Activated B cell treated with CpG ODN at 0.5 μM for 24 hours (primary cell): ENCODE measurements around the gene CNTD1. TPM values are rescaled to one million over a fixed set of nuclear protein-coding genes. Genes with fewer than 3 reads are reported as not detected.
A peak's percentile ranks its signal among the peaks of the same experiment; 100 is the strongest.

Experiments
- ATAC-seq: fragments of 200-7000 bp; cut with Tn5 transposase; one replicate; pipeline ENCODE4 v1.10.0; 2021; ENCODE audit warnings: low read depth, mild to moderate bottlenecking, moderate library complexity
- CTCF ChIA-PET: fragments of 350-600 bp; sonication (Branson Sonifier 250); formaldehyde crosslinking; loops from one replicate; lab custom pipeline; 2021; ENCODE audit warnings: antibody characterized with exemption; lab: Charles Lee
- POLR2A ChIA-PET: fragments of 350-600 bp; sonication (Branson Sonifier 250); formaldehyde crosslinking; loops from one replicate; lab custom pipeline; 2021; ENCODE audit warnings: antibody characterized with exemption; lab: Charles Lee
- DNase-seq: peaks from one replicate; pipeline ENCODE4 v3.0.0; 2022
- H3K27ac Mint-ChIP-seq: one replicate; pipeline ENCODE4 v1.8.0; 2020; ENCODE audit warnings: mixed read lengths
- H3K27me3 Mint-ChIP-seq: one replicate; pipeline ENCODE4 v1.8.0; 2021; ENCODE audit warnings: mixed read lengths
- H3K36me3 Mint-ChIP-seq: one replicate; pipeline ENCODE4 v1.8.0; 2021; ENCODE audit warnings: low read depth, mixed read lengths
- H3K4me1 Mint-ChIP-seq: one replicate; pipeline ENCODE4 v1.8.0; 2021; ENCODE audit warnings: mixed read lengths
- H3K4me3 Mint-ChIP-seq: one replicate; pipeline ENCODE4 v1.8.0; 2020; ENCODE audit warnings: mild to moderate bottlenecking, mixed read lengths
- H3K9me3 Mint-ChIP-seq: one replicate; pipeline ENCODE4 v1.8.0; 2020; ENCODE audit warnings: mixed read lengths
- intact Hi-C: fragments of 100-400 bp; cut with micrococcal nuclease; formaldehyde crosslinking; loops from one replicate; pipeline ENCODE4 v1.15.1; 2024
- total RNA-seq: library from RNA; stranded (reverse); gene quantifications from 2 replicates; pipeline ENCODE4 v1.2.3, GENCODE V29; 2022
- TF ChIP-seq, protein P1 (sequence below): fragments of 200-600 bp; IDR thresholded peaks from one replicate; pipeline ENCODE4 v1.8.0; 2022; ENCODE audit warnings: antibody characterized with exemption, mild to moderate bottlenecking

CNTD1 gene
- total RNA-seq = not detected in 2 replicates

DNA sequence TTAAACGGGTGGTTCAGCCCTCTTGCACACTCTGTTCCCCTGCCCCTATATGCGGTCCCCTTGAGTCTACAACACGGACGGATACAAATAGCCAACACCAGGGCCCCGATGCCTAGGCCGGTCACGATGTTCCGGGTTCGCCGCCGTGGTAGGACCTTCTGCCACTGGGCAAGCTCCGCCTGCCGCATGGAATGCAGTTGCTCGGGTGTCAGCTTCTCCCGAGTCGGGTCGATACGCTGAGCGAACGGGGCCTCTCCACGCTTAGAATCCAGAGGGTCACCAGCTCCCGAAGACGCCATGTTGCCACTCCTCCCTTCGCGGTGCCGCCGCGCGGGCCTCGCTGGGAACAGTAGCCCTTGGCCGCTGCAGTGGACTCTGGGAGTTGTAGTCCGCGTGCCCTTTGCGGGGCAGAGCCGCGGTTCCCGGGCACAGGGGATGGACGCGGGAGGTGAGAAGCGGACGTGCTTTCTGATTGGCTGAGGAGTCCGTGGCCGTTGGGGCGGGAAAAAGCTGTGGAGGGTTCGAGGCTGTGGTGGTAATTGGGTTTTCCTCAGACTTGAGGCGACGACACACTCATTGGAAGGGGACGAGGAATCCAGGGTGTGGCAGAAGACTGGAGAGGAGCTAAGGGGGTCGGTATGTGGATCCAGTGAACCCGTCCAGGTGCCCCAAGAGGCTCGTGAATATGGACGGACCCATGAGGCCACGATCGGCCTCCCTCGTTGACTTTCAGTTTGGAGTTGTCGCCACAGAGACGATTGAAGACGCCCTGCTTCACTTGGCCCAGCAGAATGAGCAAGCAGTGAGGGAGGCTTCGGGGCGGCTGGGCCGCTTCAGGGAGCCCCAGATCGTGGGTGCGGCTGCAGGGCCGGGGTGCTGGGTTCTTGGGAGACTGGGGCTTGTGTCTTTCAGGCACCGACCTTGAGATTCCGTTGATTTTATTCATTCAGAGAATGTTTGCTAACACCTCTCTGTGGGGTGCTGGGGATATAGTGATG is at the start of gene CNTD1, which contains the start of gene COA3:
Gene CNTD1 (plus strand): TSS at position 479 of the 998 bp plus-strand sequence. CDS start 207 bp downstream, at position 686.
Gene COA3 (minus strand): TSS at position 322 of the 998 bp plus-strand sequence. CDS start 23 bp downstream, at position 299.
- H3K4me3 Mint-ChIP-seq = peak within 1 kb of the TSS; percentile 97
- ChIA-PET POLR2A (interaction anchor here (0.6 to 1.8 kb wide), 15 partner anchors 12 to 517 kb away, joined by 3 to 10 read pairs (median 4); partner anchors contain the start of genes BECN1, PSMC3IP, RAMP2 and RPL27), CTCF (interaction anchor here (1.6 kb wide), 1 partner anchor 220 kb away, joined by 5 read pairs; no protein-coding TSS in a partner anchor)
- no peaks in the 10 kb centered on the region for H3K9me3 Mint-ChIP-seq
- peaks cover 11% of the 10 kb centered on the region for H3K36me3 Mint-ChIP-seq
- H3K4me1 Mint-ChIP-seq = peaks cover 28% of the 10 kb centered on the region
- DNase-seq = peak; percentile 69
- H3K27ac Mint-ChIP-seq = peak within 1 kb of the TSS; percentile 81
- no peaks in the 10 kb centered on the region for H3K27me3 Mint-ChIP-seq
- ATAC-seq = peak; percentile 100
- TF ChIP-seq, protein P1, sequence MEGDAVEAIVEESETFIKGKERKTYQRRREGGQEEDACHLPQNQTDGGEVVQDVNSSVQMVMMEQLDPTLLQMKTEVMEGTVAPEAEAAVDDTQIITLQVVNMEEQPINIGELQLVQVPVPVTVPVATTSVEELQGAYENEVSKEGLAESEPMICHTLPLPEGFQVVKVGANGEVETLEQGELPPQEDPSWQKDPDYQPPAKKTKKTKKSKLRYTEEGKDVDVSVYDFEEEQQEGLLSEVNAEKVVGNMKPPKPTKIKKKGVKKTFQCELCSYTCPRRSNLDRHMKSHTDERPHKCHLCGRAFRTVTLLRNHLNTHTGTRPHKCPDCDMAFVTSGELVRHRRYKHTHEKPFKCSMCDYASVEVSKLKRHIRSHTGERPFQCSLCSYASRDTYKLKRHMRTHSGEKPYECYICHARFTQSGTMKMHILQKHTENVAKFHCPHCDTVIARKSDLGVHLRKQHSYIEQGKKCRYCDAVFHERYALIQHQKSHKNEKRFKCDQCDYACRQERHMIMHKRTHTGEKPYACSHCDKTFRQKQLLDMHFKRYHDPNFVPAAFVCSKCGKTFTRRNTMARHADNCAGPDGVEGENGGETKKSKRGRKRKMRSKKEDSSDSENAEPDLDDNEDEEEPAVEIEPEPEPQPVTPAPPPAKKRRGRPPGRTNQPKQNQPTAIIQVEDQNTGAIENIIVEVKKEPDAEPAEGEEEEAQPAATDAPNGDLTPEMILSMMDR = no peak
- intact Hi-C loops = loop anchor here (1.0 kb wide), 3 partner anchors 25 to 53 kb away; partner anchors contain the start of genes BECN1, EZH1 and VPS25

DNA sequence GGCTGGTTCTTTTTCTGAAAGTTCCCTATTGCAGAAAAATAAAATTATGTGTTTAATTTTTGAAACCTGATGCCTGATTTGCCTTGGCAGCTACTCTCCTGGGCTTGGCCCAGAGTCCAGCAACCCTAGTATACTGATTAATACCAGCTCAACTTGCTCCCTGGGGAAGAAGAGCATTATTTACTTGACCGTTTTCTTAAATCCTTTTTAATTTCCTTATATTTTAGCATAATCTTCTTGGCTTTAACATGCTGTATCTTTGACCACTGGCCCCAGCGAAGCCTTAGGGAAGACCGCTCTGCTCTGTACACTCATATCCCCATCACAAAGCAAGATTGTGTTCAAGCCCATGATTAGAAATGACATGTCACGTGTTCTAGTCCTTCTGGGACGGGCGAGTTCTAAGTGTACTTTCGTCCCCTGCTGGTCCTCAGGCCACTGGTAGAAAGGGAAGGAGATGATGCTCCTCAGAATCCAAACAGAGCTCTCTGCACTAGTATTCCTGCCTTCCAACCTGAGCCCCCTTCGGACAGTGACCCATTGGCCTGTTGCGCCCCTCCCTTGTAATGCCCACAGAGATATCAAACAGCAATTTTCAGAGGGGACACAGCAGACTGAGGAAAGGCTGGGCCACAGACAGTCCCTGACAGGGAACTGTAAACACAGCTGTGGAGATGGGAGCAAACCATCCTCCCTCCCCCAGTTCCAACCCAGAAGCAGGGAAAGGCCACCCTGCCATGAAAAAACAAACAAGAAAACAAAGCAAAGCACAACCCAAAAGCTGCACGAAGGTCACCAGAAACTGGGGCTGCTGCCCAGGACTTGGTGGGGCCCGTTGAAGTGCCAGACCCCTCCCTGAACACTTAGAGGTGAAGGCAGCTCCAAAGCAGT is 49.5 kb upstream of the CNTD1 start:
- ATAC-seq = no peak
- peaks cover 21% of the 10 kb centered on the region for H3K27me3 Mint-ChIP-seq
- peaks cover 3% of the 10 kb centered on the region for H3K36me3 Mint-ChIP-seq
- no peak overlapping the region for H3K27ac Mint-ChIP-seq
- TF ChIP-seq, protein P1 = no peak
- intact Hi-C loops = loop anchor here (10.0 kb wide), 1 partner anchor 236 kb away; the partner anchor contains the start of genes PTGES3L and RUNDC1
- H3K4me3 Mint-ChIP-seq = no peak overlapping the region
- peaks cover 9% of the 10 kb centered on the region for H3K4me1 Mint-ChIP-seq
- ChIA-PET POLR2A (interaction anchor here (0.8 to 1.7 kb wide), 2 partner anchors 9 to 24 kb away, joined by 3 to 5 read pairs; partner anchors contain the start of gene VPS25), CTCF (interaction anchor here (1.0 kb wide), 1 partner anchor 15 kb away, joined by 4 read pairs; no protein-coding TSS in a partner anchor)
- H3K9me3 Mint-ChIP-seq = no peaks in the 10 kb centered on the region
- DNase-seq = no peak

- H3K4me3 Mint-ChIP-seq = no peak overlapping the region
- no peak overlapping the region for H3K27ac Mint-ChIP-seq
- H3K9me3 Mint-ChIP-seq = no peaks in the 10 kb centered on the region
- H3K36me3 Mint-ChIP-seq = no peaks in the 10 kb centered on the region
- TF ChIP-seq, protein P1 = no peak
- ATAC-seq = no peak
- POLR2A ChIA-PET = interaction anchor here (0.5 kb wide), 1 partner anchor 13 kb away, joined by 6 read pairs; no protein-coding TSS in a partner anchor
- H3K4me1 Mint-ChIP-seq = no peaks in the 10 kb centered on the region
- CTCF ChIA-PET = no interaction called here
- peaks cover 30% of the 10 kb centered on the region for H3K27me3 Mint-ChIP-seq
- intact Hi-C loops = no loop called here
- DNase-seq = no peak
These were observed 47.8 kb upstream of the CNTD1 start for GRCh38 chr17:42750739-42751344.

DNA sequence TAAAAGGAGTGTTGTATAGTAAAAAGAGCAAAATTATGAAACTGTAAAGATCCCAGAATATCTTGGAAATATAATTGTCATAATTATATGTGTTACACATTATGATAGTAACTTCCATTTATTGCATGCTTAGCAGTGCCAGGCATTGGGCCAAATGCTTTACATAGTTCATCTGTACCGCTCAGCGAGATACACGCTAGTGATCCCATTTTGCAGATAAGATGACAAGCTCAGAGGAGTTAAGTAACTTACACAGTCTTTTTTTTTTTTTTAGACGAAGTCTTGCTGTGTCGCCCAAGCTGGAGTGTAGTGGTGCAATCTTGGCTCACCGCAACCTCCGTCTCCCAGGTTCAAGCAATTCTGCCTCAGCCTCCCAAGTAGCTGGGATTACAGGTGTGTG is 47.0 kb upstream of the CNTD1 start:
- no peak for ATAC-seq
- Mint-ChIP-seq H3K9me3 (no peaks in the 10 kb centered on the region), H3K4me3 (no peak overlapping the region), H3K36me3 (no peaks in the 10 kb centered on the region), H3K27me3 (peaks cover 33% of the 10 kb centered on the region), H3K4me1 (no peaks in the 10 kb centered on the region), H3K27ac (no peak overlapping the region)
- intact Hi-C loops = no loop called here
- ChIA-PET POLR2A (no interaction called here), CTCF (no interaction called here)
- DNase-seq = no peak
- TF ChIP-seq, protein P1 = no peak
